CD4-positive, alpha-beta T cell treated with Interleukin-6 at 100 ng/mL for 8 hours (primary cell): Measurements from ENCODE around the gene PFN4.
"Not testable (repeated sequence)": the region's sequence is repeated elsewhere in the genome, so short reads cannot be mapped to it uniquely, and the experiment has no call there.

Experiments
- DNase-seq: peaks from one replicate; pipeline ENCODE4 v3.0.0-alpha.2; 2020; ENCODE audit warnings: mixed read lengths, low spot score

The PFN4 gene, protein sequence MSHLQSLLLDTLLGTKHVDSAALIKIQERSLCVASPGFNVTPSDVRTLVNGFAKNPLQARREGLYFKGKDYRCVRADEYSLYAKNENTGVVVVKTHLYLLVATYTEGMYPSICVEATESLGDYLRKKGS

DNA sequence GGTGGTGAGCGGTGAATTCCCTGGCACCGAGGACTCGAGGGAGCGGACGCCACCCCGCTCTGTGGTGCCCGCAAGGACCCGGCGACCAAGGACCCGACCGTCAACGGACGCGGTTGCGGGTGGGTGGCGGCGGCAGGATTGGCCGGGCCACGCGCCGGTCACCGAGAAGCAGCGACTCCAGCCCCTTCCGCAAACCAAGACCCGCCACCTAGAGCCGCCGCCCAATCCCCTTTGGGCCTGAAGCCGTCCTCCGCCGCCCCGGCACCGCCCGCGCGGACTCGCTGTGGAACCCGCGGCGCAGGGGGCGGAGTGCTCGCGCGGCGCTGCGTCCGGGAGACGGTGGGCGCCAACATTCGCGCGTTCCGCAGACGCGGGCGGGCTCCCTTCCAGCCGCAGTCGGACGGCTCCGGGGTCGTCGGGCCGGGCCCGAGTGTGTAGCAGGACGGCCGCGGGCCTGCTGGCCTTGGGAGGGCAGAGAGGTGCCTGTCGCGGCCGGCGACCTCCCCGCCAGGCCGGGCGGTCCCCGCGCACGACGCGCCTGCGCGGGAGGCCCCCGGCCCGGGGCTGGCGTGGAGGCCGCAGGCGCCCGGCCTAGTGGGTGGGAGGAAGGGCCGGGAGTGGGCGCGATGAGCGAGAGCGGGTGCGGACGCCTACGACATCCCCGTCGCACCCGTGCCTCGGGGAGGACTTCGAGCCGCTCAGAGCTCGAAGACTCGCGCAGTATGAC lies at the start of gene PFN4, which contains the start of gene FAM228B:
TSS of gene PFN4 (minus strand) at position 140 of the 727 bp plus-strand sequence. CDS start 799 bp downstream, outside the sequence.
TSS of gene FAM228B (plus strand) at position 275 of the 727 bp plus-strand sequence. CDS start 893 bp downstream, outside the sequence.
- peak; percentile 39 for DNase-seq

DNA sequence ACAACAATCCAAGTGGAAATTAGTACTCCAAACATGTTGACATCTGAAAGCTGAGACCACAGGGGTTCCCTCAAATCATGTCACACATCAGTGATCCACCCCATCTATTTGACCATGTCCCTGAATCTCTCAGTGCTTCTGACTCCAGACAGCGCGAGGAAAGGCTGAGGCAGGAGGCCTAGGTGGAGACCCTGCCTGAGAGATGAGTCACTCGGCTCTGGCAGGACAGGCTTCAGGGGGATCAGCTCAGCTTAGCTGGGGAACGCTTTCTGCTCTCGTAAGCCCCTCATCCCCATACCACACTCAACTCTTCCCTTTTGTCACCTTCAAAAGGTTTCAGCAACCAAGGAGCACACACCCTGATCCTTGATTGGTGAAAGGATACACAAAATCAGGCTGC lies 45.9 kb upstream of the PFN4 start:
- no peak for DNase-seq

DNA sequence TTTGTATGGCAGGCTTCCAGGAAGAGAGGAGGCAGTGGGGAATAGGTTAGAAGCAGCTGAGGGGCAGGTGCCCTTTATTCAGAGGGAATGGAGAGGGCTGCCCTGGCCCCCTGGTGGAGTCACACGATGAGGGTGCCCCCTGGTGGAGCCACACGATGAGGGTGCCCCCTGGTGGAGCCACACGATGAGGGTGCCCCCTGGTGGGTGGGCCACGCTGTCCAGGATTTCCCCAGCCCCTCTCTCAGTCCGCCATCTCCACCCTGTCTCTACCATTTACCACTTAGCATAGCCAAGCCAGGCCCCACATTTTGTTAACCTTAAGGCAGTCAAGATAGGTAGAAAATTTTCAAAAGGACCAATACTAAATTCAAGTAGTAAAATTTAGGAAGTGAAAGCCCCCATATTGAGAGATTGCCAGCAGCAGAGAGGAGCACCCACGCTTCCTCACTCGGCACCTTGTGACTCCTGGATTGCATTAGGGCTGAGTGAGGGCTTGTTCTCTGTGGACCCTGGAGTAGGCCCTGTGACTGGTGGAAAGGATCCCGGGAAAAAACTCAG lies 41.4 kb upstream of the PFN4 start:
- DNase-seq: no peak

DNA sequence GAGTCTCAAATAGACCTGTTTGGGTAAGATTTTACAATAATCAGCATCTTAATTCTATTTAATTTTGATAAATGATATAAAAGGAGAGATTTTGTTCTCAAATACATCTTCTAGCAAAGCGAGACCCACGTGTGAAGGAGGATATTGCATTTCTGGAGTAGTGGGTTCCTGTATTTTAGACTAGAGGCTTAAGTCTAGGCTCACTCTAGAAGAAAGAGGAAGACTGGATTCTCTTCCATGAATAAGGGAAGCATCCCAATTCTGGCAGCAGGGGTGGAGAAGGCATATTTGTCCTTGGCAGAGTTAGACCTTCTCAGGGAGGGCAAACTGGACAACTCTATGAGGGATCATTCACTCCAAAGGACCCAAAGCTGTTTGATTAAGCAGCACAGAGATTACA lies 40.5 kb upstream of the PFN4 start:
- no peak for DNase-seq

DNA sequence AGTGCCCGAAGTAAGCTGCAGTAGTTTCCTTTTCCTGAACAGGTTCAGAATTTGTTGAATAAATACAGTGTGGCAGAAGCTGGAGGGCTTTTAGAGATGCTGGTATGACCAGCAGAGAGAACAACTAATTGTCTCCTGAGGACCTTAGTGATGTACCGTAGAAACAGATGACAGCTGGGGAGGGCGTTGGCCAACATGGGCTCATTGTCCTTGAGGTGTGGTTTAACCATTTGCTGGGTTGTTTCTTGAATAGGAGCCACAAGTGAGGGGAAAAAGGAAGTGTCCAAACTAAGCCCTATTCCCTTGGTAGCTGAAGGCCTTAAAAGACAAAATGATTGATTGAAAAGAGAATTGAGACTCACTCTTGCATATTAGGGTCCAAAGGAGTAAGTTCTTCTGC lies 40.1 kb upstream of the PFN4 start:
- no peak for DNase-seq

DNA sequence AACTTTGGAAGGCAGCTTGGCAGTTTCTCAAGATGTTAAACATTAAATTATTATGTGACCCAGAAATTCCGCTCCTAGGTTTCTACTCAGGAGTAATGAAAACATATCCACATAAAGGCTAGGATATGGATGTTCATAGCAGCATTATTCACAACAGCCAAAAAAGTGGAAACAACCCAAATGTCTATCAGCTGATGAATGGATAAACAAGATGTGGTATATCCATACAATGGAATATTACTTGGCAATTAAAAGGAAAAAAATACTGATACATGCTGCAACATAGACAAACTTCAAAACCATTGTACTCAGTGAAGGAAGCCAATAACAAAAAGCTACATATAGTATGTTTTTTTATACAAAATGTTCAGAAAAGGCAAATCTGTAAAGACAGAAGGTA lies 39.4 kb upstream of the PFN4 start:
- DNase-seq: no peak

DNA sequence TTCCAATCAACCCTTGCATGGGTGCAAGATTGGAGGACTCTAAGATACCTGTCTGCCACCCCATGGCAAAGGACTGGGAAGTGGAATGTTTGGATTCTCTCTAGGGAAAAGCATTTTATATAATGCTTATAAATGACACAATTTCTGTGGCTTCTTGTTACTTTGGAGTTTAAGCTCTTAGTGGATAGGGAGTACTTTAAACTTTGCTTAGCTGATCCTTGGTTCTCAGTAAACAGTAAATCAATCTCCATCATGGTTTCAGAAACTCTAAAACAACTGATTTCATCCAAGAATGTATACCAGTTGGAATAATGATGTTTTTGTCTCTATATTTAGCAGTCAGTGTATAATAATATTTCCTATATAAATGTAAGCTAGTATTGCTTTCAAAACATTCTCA lies 37.6 kb upstream of the PFN4 start:
- DNase-seq: no peak

DNA sequence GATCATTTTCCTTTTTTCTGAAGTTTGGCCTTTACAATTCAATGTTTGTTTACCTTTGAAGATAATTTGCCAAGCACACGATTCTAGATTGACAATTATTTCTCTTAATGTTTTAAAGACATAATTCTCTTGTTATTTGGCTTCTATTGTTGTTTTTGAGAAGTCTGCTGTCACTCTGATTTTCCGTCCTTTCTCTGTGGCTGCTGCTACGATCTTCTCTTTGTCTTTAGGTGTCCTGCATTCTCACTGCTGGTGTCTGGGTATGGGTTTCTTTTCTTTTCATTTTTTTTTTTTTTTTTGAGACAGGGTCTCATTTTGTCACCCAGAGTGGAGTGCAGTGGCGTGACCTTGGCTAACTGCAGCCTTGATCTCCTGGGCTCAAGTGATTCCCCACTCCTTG lies 36.6 kb upstream of the PFN4 start:
- DNase-seq: no peak

DNA sequence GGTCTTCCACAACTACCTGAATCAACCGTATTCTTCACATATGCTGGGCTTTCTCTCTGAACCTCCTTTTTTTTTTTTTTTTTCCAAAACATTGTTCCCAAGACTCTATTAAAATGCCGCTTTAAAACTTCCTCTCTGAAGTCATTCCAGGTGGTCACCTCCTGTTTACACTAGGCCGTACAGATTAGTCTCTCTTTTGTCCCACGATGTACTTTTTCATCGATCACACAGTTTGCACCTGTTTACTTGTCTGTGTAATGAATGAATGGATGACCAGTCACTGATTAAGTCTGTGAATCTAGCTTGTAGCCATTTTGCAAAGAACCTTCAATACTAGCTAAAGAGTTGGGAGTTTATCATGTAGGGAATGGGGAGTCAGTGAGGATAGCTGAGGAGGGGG lies 35.0 kb upstream of the PFN4 start:
- DNase-seq: no peak

DNA sequence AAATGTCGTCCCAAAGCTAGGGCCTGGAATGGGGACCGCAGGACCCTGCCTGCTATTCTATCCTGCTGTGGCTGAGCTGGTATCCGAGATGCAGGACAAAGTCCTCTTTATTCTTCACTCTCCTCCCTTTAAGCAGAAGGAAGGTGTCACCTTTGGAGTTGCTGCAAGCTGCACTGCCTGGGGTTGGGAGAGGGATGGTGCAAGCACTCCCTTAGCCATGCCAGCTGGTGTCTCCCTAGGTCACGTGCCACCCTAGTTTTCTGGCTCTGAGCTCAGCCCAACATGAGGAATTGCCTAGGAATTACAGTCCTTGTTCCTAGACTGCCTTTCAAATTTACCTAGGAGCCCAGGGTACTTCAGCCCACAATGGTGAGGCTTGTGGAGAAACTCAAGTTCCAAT lies 30.3 kb upstream of the PFN4 start:
- DNase-seq: no peak

DNA sequence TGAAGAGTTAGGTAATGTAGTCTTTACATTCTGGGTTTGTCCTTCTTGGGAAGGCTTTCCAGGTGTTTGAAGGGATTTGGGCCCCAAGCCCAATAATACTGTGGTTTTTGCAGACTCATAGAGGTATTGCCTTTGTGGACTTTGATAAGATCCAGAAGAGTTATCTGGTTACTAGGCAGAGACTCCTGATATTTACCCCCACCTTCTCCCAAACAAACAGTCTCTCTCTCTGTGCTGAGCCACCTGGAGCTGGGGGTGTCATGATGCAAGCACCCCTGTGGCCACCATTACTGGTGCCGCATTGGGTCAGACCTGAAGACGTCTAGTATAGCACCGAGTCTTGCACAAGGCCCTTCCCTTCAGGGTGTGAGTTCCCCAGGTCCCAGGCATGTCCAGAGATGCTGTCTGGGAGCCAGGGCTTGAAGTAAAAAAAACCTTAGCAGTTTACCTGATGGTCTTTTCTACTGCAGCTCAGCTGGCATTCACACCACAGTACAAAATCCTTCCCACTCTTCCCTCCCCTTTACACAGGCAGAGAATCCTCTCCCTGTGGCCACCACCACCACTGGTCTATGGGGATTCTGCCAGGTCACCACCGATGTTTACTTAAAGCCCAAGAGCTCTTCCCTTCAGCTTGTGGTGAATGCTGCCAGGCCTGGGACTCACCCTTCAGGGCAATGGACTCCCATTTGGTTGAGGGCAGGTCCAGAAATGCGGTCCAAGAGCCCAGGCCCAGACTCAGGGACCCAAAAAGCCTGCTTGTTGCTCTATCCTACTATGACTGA lies 29.5 kb upstream of the PFN4 start:
- DNase-seq: no peak

DNA sequence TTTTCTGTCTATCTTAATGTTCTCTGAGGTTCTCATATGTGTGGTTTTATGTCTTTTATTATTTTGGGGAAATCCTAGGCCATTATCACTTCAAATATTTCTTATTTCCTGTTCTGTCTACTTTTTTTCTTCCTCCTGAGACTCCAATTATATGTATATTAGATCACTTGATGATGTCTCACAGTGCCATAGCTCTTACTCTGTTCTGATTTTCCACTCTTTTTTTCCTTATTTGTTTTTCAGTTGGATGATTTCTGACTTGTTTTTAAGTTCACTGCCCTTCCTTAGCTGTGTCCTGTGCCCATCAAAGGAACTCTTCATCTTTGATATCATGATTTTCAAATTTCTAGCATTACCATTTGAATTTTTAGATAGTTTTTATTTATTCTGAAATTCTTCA lies 24.2 kb upstream of the PFN4 start:
- DNase-seq: no peak

DNA sequence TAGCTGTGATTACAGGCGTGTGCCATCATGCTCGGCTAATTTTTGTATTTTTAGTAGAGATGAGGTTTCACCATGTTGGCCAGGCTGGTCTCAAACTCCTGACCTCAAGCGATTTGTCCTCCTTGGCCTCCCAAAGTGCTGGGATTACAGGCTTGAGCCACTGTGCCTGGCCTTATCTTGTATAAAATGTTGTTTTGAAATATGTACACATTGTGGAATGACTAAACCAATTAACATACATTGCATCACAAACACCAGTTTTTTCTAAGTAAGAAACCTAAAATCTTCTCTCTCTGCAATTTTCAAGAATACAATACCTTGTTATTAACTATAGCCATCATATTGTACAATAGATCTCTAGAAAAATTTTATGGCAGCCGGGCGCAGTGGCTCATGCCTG lies 17.2 kb upstream of the PFN4 start:
- not testable (repeated sequence) for DNase-seq

DNA sequence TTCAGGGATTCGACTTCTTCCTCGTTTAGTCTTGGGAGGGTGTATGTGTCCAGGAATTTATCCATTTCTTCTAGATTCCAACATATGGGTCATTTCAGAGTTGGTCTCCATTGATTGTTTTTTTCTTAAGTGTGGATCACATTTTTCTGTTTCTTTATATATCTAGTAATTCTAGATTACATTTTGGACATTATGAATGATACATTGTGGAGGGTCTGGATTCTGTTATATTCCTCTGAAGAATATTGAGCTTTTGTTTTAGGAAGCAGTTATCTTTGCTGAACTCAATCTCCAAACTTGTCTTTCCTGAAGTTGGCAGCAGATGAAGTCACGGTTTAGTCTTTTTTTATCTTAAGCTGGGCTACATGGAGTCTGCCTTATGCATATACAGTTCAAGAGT lies 9.4 kb upstream of the PFN4 start:
- no peak for DNase-seq

DNA sequence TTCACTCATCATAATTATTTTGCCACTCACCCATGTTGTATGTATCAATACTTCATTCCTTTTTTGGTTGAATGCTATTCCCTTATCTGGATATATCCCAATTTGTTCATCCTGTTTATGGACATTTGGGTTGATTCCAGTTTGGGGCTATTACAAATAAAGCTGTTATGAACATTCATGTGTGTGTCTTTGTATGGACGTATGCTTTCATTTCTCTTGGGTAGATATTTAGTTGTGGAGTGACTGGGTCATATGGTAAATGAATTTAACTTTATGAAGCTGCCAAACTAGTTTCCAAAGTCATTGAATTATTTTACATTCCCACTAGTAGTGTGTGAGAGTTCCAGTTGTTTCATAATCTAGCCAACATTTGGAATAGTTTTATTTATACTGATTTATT lies 2.8 kb upstream of the PFN4 start:
- DNase-seq: no peak

DNA sequence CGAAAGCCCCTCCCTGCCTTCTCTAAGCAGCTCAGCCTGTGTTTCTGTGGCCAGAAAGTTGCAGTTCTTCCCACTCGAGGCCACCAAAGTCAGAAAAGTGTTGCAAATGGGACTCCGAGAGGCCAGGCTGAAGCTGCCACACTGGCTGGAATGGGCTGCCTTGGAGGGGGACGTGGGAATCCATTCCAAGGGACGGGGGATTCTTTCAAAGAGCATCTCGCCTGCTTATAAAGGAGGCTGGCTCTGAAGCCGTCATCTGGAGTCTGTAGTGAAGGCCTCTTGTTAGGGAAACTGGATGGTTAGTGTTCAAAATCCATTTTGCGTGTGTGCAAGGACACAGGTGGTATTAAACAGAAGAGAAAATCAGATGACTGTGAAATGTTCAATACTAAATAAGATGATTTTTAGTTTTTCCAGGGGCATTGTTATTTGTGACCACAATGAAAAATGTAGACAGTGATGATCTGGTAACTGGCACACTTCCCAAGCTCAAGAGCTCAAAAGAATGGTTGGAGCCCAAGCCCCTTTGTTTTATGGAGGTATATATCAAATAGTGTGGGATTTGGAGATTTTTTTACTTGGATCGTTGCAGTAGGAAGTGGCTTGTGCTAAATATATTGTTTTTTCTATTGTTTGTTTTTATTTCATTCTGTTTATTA lies 917 bp upstream of the PFN4 start:
- no peak for DNase-seq

DNA sequence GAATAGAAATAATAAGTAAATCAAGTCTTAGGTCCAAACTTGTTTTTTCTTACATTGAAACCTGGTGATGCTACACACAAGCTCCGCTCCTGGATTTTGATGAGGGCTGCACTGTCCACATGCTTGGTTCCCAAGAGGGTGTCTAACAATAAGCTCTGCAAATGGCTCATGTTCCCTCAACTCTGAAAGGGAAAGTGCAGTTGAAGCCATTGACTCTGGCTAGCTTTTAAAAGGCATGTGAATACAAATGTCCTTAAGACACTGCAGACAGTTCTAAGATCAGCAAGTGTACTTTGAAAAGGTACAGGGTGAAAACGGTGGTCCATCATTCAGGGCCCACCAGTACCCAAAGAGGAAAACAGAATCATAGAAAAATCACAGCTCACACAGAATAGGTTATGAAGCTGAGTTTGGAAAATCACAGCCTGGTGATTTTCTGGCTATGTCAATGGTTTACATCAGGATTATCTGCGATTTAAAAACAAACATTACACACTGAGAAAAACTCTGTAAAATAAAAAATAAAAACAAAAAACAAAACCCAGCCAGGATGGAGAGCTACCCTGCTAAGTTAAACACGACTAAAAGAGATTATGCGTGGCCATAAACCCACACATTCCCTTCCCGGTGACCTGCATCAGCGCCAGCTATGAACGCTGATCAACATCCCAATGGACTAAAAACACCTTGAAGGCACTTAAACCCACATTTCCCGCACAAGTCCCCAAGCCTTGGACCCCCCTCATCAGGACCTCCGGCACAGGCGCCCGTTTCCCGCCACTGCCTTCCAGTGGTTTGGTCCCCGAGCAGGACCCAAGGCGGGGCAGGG lies 554 bp downstream of the PFN4 start:
- no peak for DNase-seq

DNA sequence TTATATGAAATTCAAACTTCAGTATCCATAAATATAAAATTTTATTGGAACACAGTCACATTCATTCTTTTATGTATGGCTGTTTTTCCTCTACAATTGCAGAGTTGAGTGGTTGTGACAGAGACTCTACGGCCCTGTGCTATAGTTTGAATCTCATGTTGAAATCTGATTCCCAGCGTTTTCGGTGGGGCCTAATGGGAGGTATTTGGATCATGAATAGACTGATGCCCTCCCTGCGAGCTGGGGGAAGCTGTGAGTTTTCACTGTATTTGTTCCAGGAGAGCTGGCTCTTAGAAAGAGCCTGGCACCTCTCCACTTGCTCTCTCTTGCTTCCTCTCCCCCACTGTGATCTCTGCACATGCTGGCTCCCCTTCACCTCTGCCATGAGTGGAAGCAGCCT lies 1.7 kb downstream of the PFN4 start:
- DNase-seq: no peak

DNA sequence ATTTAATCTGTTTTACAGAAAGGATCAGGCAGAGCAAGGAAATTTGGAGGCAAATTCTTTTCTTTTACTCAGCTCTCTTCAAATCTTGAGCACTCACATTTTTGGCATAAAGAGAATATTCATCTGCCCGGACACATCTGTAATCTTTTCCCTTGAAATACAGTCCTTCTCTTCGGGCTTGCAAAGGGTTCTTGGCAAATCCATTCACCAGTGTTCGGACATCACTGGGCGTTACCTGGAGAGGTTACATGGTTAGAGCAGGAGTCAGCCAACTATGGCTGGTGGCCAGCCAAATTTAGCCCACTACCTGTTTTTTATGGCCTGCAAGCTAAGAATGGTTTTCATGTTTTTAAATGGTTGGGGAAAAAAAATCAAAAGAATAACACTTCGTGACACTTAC lies 2.1 kb downstream of the PFN4 start:
- DNase-seq: no peak

DNA sequence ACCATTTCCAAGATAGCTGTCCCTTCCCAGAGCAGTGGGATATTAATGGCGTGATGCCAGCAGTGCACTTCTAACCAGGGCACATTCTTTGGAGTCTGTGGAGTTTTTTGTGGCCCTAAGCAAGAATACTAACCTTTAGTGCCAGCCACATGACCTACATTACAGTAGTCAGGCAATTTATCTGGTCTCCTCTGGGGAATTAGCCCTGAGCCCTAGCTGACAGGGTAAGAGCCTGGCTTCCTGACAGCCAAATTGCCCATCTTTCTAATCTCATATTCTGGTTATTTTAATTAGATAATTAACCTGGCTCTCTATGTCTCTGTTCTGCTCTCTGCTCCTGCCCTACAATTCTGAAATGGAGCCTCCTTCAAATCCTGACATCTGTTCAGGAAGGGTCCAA lies 5.2 kb downstream of the PFN4 start:
- DNase-seq: no peak

DNA sequence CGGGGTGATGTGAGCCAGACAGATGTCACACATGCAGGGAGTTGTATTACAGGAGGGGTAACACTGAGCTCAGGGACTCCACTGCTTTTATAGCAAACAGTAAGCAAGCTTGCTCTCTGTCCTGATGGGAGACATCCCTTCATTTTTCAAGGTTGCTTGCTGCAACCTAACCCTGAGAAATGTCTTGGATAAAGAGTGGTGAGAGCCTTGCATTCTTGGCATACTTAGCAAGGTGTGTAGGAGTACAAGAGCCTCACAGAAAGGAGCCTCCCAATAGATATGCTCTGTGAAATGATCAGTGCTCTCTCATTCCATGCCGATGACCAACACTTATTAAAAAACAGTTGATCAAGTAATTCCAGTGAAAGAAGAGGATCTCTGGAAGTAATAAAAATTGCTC lies 8.1 kb downstream of the PFN4 start:
- DNase-seq: no peak
